Heart right ventricle (tissue), 16 donors: ENCODE data around the gene RUSC1. TPM values are rescaled to one million over a fixed set of nuclear protein-coding genes. Genes with fewer than 3 reads are reported as not detected.

Source experiments
- ATAC-seq, 8 donors: fragments of 200-7000 bp; cut with Tn5 transposase; one replicate each; pipeline ENCODE4 v1.9.1; 2020; ENCODE audit warnings: mild to moderate bottlenecking in 8 of 8, moderate library complexity in 8 of 8, moderate number of reproducible peaks in 1 of 8
- DNase-seq, 2 donors: peaks; one replicate each; pipeline ENCODE4 v3.0.0-alpha.2; 2020
- H3K27ac ChIP-seq, 10 donors: fragments of 200-600 bp; sonication (generic) in 2 of 10; one replicate each; pipeline versions ENCODE4 v1.5.0 to v1.8.0; 2020 to 2022; ENCODE audit warnings: mild to moderate bottlenecking in 3 of 10
- H3K27me3 ChIP-seq, 7 donors: fragments of 200-600 bp; one replicate each; pipeline ENCODE4 v1.8.0; 2021 to 2022; ENCODE audit warnings: mild to moderate bottlenecking in 2 of 7
- H3K36me3 ChIP-seq, 9 donors: fragments of 200-600 bp; sonication (generic) in 1 of 9; one replicate each; pipeline versions ENCODE4 v1.5.0 to v1.8.0; 2020 to 2022; ENCODE audit warnings: mild to moderate bottlenecking in 2 of 9
- H3K4me1 ChIP-seq, 9 donors: fragments of 200-600 bp; sonication (generic) in 1 of 9; one replicate each; pipeline versions ENCODE4 v1.5.0 to v1.8.0; 2020 to 2022; ENCODE audit warnings: mild to moderate bottlenecking in 4 of 9
- H3K4me3 ChIP-seq, 10 donors: fragments of 200-600 bp; sonication (generic) in 2 of 10; one replicate each; pipeline versions ENCODE4 v1.5.0 to v1.8.0; 2020 to 2022; ENCODE audit warnings: mild to moderate bottlenecking in 7 of 10, moderate library complexity in 2 of 10
- H3K9me3 ChIP-seq, 11 donors: fragments of 200-600 bp in 10 of 11; sonication (generic) in 2 of 11; one replicate each; pipeline versions ENCODE4 v1.5.0 to v1.8.0; 2013 to 2022; ENCODE audit warnings: mild to moderate bottlenecking in 2 of 11, control low read depth in 1 of 11, moderate library complexity in 1 of 11
- CTCF ChIP-seq, 9 donors: fragments of 200-600 bp; sonication (generic) in 2 of 9; IDR thresholded peaks; one replicate each; pipeline versions ENCODE4 v1.5.0 to v1.8.0; 2021 to 2022; ENCODE audit warnings: antibody characterized with exemption in 9 of 9, mild to moderate bottlenecking in 5 of 9, moderate library complexity in 1 of 9
- WGBS, 2 donors: extraction: QIAGEN DNeasy Blood & Tissue Kit; methylation state at CpG; one replicate each; pipeline ENCODE4 v1.1.7; 2013; ENCODE audit warnings: inconsistent platforms in 1 of 2; 5-methylcytosine and 5-hydroxymethylcytosine counted together
- intact Hi-C, 10 donors: fragments of 100-400 bp; cut with DNase I; formaldehyde crosslinking; loops; one replicate each; pipeline versions ENCODE4 v1.11.1 to v1.14.2; 2022
- microRNA-seq, 2 donors: library from miRNA; unstranded; fragments of <30 nt; microRNA quantifications; one replicate each; pipeline ENCODE4 v1.2.0, GENCODE V29; 2021
- polyA plus RNA-seq, 2 donors: library from polyadenylated mRNA; stranded (reverse); fragments of 200-250 nt; gene quantifications; one replicate each; pipeline ENCODE4 v1.2.3, GENCODE V29; 2013
- total RNA-seq, 10 donors: library from RNA; stranded (reverse); fragmentation: NEBNext Ultra II Directional in 3 of 10; extraction: Animal tissue kit (Norgen Biotek cat#: 25700) in 3 of 10; gene quantifications; one replicate each; pipeline versions ENCODE4 v1.2.1 to v1.2.4, GENCODE V29; 2021 to 2023
- donor health status: Arrhythmogenic right ventricular cardiomyopathy.
- donor health status: ischemic (EF 13 %, LVEDD 7.1; RV severe dilation, severe dysfunction).
- donor health status: healthy with polysubstance abuse.
- donor health status: DM: no; HTN: yes; CAD: no.
- donor health status: DM: no; HTN: no; CAD: no.
- donor health status: ischemic (EF 25% LVEDD 6.9; RV normal size, moderate dysfunction).
- donor health status: ischemic (EF 25% LVEDD 5.7; RV mildly dilated, moderate dysfunction).
- donor health status: healthy.
- donor health status: DM: yes; HTN: yes; CAD: no.
- donor health status: Ischemic cardiomyopathy.
- donor health status: ischemic (EF 35%, LVEDD 5.7; RV mildly dilated, moderate dysfunction).
- donor health status: nonischemic (EF 11% LVEDD 7.7; RV severe dilation, severe dysfunction).
- donor health status: DM: yes; HTN: yes; CAD: no.
- donor health status: PGD.
- donor health status: ischemic (EF 29% LVEDD 5.4; RV normal size, mild dysfunction).
- donor health status: nonischemic (EF 23%, LVEDD 6.1; RV moderate dilation, normal function).

RUSC1 gene
- total and polyA plus RNA-seq, 12 donors = 11.4 to 26.4 (median 16.2) TPM

- peak overlapping the region; percentile 9 to 74 (median 56) for H3K27ac ChIP-seq
- intact Hi-C loops = loop anchor here in 1 of 10 donors (2.0 kb wide), 1 partner anchor 184 kb away; the partner anchor contains the start of gene ASH1L
- H3K9me3 ChIP-seq = no peaks in the 10 kb centered on the region
- H3K4me3 ChIP-seq = peak overlapping the region in 5 of 10 donors; percentile 9 to 36 (median 18)
- H3K27me3 ChIP-seq = no peaks in the 10 kb centered on the region
- ATAC-seq (peak in 5 of 8 donors; percentile 8 to 31 (median 24)), DNase-seq (no peak)
- 39 to 51% methylated on average over 3 of the region's 3 CpGs for WGBS, 2 donors
- H3K4me1 ChIP-seq = peaks cover 0 to 28% (median 23%) of the 10 kb centered on the region in 9 donors
- TF ChIP-seq CTCF (IDR thresholded peaks at IDR 0.05) = no peak
- H3K36me3 ChIP-seq = peaks cover 0 to 97% (median 32%) of the 10 kb centered on the region in 9 donors
Observed at GRCh38 chr1:155379180-155379579, 58.5 kb downstream of the RUSC1 start.

- peak in 1 of 2 donors; percentile 9 for DNase-seq
- H3K4me3 ChIP-seq = peak overlapping the region in 4 of 10 donors; percentile 16 to 36 (median 22)
- peak overlapping the region in 8 of 10 donors; percentile 16 to 74 (median 58) for H3K27ac ChIP-seq
- peaks cover 0 to 96% (median 32%) of the 10 kb centered on the region in 9 donors for H3K36me3 ChIP-seq
- H3K27me3 ChIP-seq = no peaks in the 10 kb centered on the region
- ATAC-seq = peak; percentile 64 to 87 (median 85)
- no peak for TF ChIP-seq CTCF (IDR thresholded peaks at IDR 0.05)
- H3K9me3 ChIP-seq = no peaks in the 10 kb centered on the region
- peaks cover 0 to 28% (median 23%) of the 10 kb centered on the region in 9 donors for H3K4me1 ChIP-seq
- intact Hi-C loops = loop anchor here in 1 of 10 donors (2.0 kb wide), 1 partner anchor 183 kb away; the partner anchor contains the start of gene ASH1L
Observed at GRCh38 chr1:155379631-155380090, 59.0 kb downstream of the RUSC1 start.

Small RNA genes lying within 50 kb of the gene (microRNA-seq; reads per million reads assigned to microRNA genes)
- 0 to 0.60 reads per million in 2 donors for gene MIR555

Other genes with a start within 250 kb of the RUSC1 start
- 1 to 10 TPM in 1 of 10 donors, under 1 TPM in 8, not detected in 1; 0.23 to 1.9 (median 0.46) TPM for gene EFNA3, start 242.1 kb upstream of the RUSC1 start, total RNA-seq
- 1 to 10 TPM in 1 of 2 donors, under 1 TPM in 1; 0.95 to 1.8 TPM for gene EFNA3, start 242.1 kb upstream of the RUSC1 start, polyA plus RNA-seq
- gene EFNA1, start 193.0 kb upstream of the RUSC1 start, total RNA-seq = 10 to 100 TPM; 28.9 to 50.0 (median 35.6) TPM
- 100 to 1,000 TPM in 1 of 2 donors, 10 to 100 TPM in 1; 44.2 to 104 TPM for gene EFNA1, start 193.0 kb upstream of the RUSC1 start, polyA plus RNA-seq
- gene SLC50A1, start 185.0 kb upstream of the RUSC1 start, total RNA-seq = 10 to 100 TPM in 2 of 10 donors, 1 to 10 TPM in 8; 5.5 to 16.8 (median 7.9) TPM
- 10 to 100 TPM; 23.2 to 33.7 TPM for gene SLC50A1, start 185.0 kb upstream of the RUSC1 start, polyA plus RNA-seq
- gene DPM3, start 180.4 kb upstream of the RUSC1 start, total RNA-seq = 10 to 100 TPM; 48.2 to 70.9 (median 53.4) TPM
- gene DPM3, start 180.4 kb upstream of the RUSC1 start, polyA plus RNA-seq = 100 to 1,000 TPM; 144 to 304 TPM
- 100 to 1,000 TPM in 9 of 10 donors, 10 to 100 TPM in 1; 96.1 to 173 (median 114) TPM for gene KRTCAP2, start 147.6 kb upstream of the RUSC1 start, total RNA-seq
- gene KRTCAP2, start 147.6 kb upstream of the RUSC1 start, polyA plus RNA-seq = 100 to 1,000 TPM; 302 to 355 TPM
- under 1 TPM in 2 of 10 donors, not detected in 8; 0.10 to 0.35 TPM for gene TRIM46, start 147.0 kb upstream of the RUSC1 start, total RNA-seq
- under 1 TPM; 0.04 to 0.07 TPM for gene TRIM46, start 147.0 kb upstream of the RUSC1 start, polyA plus RNA-seq
- 1 to 10 TPM; 3.8 to 8.8 (median 6.4) TPM for gene THBS3, start 113.0 kb upstream of the RUSC1 start, total RNA-seq
- gene THBS3, start 113.0 kb upstream of the RUSC1 start, polyA plus RNA-seq = 10 to 100 TPM in 1 of 2 donors, 1 to 10 TPM in 1; 4.9 to 23.5 TPM
- gene MTX1, start 112.2 kb upstream of the RUSC1 start, total RNA-seq = 10 to 100 TPM; 13.1 to 25.8 (median 17.1) TPM
- gene MTX1, start 112.2 kb upstream of the RUSC1 start, polyA plus RNA-seq = 10 to 100 TPM; 33.9 to 49.7 TPM
- 10 to 100 TPM in 7 of 10 donors, 1 to 10 TPM in 3; 8.6 to 21.0 (median 11.3) TPM for gene ENTREP3, start 65.4 kb upstream of the RUSC1 start, total RNA-seq
- 10 to 100 TPM in 1 of 2 donors, 1 to 10 TPM in 1; 7.1 to 13.7 TPM for gene ENTREP3, start 65.4 kb upstream of the RUSC1 start, polyA plus RNA-seq
- gene SCAMP3, start 58.5 kb upstream of the RUSC1 start, total RNA-seq = 10 to 100 TPM; 54.1 to 73.1 (median 60.1) TPM
- gene SCAMP3, start 58.5 kb upstream of the RUSC1 start, polyA plus RNA-seq = 100 to 1,000 TPM in 1 of 2 donors, 10 to 100 TPM in 1; 47.9 to 109 TPM
- gene CLK2, start 47.4 kb upstream of the RUSC1 start, total RNA-seq = 10 to 100 TPM; 12.5 to 21.9 (median 18.0) TPM
- 10 to 100 TPM; 17.4 to 47.1 TPM for gene CLK2, start 47.4 kb upstream of the RUSC1 start, polyA plus RNA-seq
- 1 to 10 TPM in 5 of 10 donors, under 1 TPM in 5; 0.68 to 1.7 (median 1.0) TPM for gene HCN3, start 43.4 kb upstream of the RUSC1 start, total RNA-seq
- 1 to 10 TPM in 1 of 2 donors, under 1 TPM in 1; 0.81 to 3.2 TPM for gene HCN3, start 43.4 kb upstream of the RUSC1 start, polyA plus RNA-seq
- under 1 TPM in 1 of 10 donors, not detected in 9; 0.11 TPM for gene PKLR, start 19.5 kb upstream of the RUSC1 start, total RNA-seq
- gene PKLR, start 19.5 kb upstream of the RUSC1 start, polyA plus RNA-seq = not detected
- gene FDPS, start 12.0 kb upstream of the RUSC1 start, total RNA-seq = 100 to 1,000 TPM in 1 of 10 donors, 10 to 100 TPM in 9; 63.1 to 108 (median 76.9) TPM
- 100 to 1,000 TPM; 109 to 113 TPM for gene FDPS, start 12.0 kb upstream of the RUSC1 start, polyA plus RNA-seq
- 10 to 100 TPM; 42.0 to 56.8 (median 48.2) TPM for gene ASH1L, start 241.9 kb downstream of the RUSC1 start, total RNA-seq
- 10 to 100 TPM in 1 of 2 donors, 1 to 10 TPM in 1; 5.1 to 10.9 TPM for gene ASH1L, start 241.9 kb downstream of the RUSC1 start, polyA plus RNA-seq